Smooth muscle cell (in vitro differentiated cells): Measurements from ENCODE around the gene GNAQ. TPM values are rescaled to one million over a fixed set of nuclear protein-coding genes. Genes with fewer than 3 reads are reported as not detected.

Experiments used
- DNase-seq: peaks from one replicate; lab custom pipeline; 2025; ENCODE audit not compliant: unreplicated experiment; lab: John Stamatoyannopoulos, UW
- H2AFZ ChIP-seq: fragments of 200-600 bp; sonication (generic); 2 replicates; pipeline ENCODE4 v1.6.0; 2016; ENCODE audit warnings: antibody characterized with exemption, low read depth, mild to moderate bottlenecking
- H3F3A ChIP-seq: fragments of 200-600 bp; sonication (generic); 2 replicates; pipeline ENCODE4 v1.6.0; 2017; ENCODE audit warnings: antibody characterized with exemption, low read depth
- H3K27ac ChIP-seq: fragments of 200-600 bp; sonication (generic); 2 replicates; pipeline ENCODE4 v1.5.1; 2016; ENCODE audit warnings: low read depth, mild to moderate bottlenecking
- H3K27me3 ChIP-seq: fragments of 200-600 bp; sonication (generic); 2 replicates; pipeline ENCODE4 v1.6.1; 2016; ENCODE audit warnings: low read depth, mild to moderate bottlenecking
- H3K36me3 ChIP-seq: fragments of 200-600 bp; sonication (generic); 2 replicates; pipeline ENCODE4 v1.5.1; 2016; ENCODE audit warnings: low read depth
- H3K4me1 ChIP-seq: fragments of 200-600 bp; sonication (generic); 2 replicates; pipeline ENCODE4 v1.5.1; 2016; ENCODE audit warnings: low read depth
- H3K4me2 ChIP-seq: fragments of 200-600 bp; sonication (generic); 2 replicates; pipeline ENCODE4 v1.6.0; 2016; ENCODE audit warnings: mild to moderate bottlenecking
- H3K4me3 ChIP-seq: fragments of 200-600 bp; sonication (generic); 2 replicates; pipeline ENCODE4 v1.5.1; 2016; ENCODE audit warnings: mild to moderate bottlenecking
- H3K79me2 ChIP-seq: fragments of 200-600 bp; sonication (generic); 2 replicates; pipeline ENCODE4 v1.6.0; 2016; ENCODE audit warnings: low read depth, mild to moderate bottlenecking
- H3K9ac ChIP-seq: fragments of 200-600 bp; sonication (generic); 2 replicates; pipeline ENCODE4 v1.6.0; 2016; ENCODE audit warnings: low read depth
- H3K9me3 ChIP-seq: fragments of 200-600 bp; sonication (generic); replicated peaks from 2 replicates; pipeline ENCODE4 v1.5.1; 2016; ENCODE audit warnings: low read depth
- H4K20me1 ChIP-seq: fragments of 200-600 bp; sonication (generic); 2 replicates; pipeline ENCODE4 v1.6.0; 2016; ENCODE audit warnings: low read depth
- CTCF ChIP-seq: fragments of 200-600 bp; sonication (generic); IDR thresholded peaks from 2 replicates; pipeline ENCODE4 v1.5.1; 2017; ENCODE audit warnings: borderline replicate concordance, mild to moderate bottlenecking, antibody characterized with exemption; ENCODE audit not compliant: insufficient read depth, poor library complexity, severe bottlenecking
- WGBS: methylation state at CpG from one replicate; pipeline ENCODE4 v1.1.7; 2016; ENCODE audit warnings: low lambda C conversion rate; 5-methylcytosine and 5-hydroxymethylcytosine counted together
- polyA plus RNA-seq: library from polyadenylated mRNA; unstranded; fragments of >200 nt; fragmentation: Nextera tagmentation; extraction: Ambion mirVana; gene quantifications from 2 replicates; pipeline ENCODE4 v1.2.1, GENCODE V29; 2016
- total RNA-seq: library from RNA; depleted of rRNA; stranded (reverse); fragments of >200 nt; gene quantifications from 2 replicates; pipeline ENCODE4 v1.2.3, GENCODE V29; 2014

GNAQ gene
- total and polyA plus RNA-seq, 2 experiments from 2014 or later = 12.5 to 41.4 TPM

- Histone ChIP-seq H3K4me2 (no peak overlapping the region), H3K27ac (no peak overlapping the region), H3K9me3 (no peaks in the 10 kb centered on the region), H3K4me3 (no peak overlapping the region), H3K27me3 (no peaks in the 10 kb centered on the region), H2AFZ (no peak overlapping the region), H3K9ac (no peak overlapping the region), H3K36me3 (no peaks in the 10 kb centered on the region), H3K4me1 (peaks cover 7% of the 10 kb centered on the region), H4K20me1 (peaks cover 100% of the 10 kb centered on the region), H3F3A (peaks cover 21% of the 10 kb centered on the region), H3K79me2 (peaks cover 97% of the 10 kb centered on the region)
- TF ChIP-seq CTCF = no peak
- 91% methylated on average over 2 of the region's 2 CpGs for WGBS
- DNase-seq = no peak
Observed at GRCh38 chr9:78000221-78000620, 31.4 kb downstream of the GNAQ start.

GRCh38 chr9:77999231-77999631 is 32.4 kb downstream of the GNAQ start:
- DNase-seq = no peak
- H3K9ac ChIP-seq = no peak overlapping the region
- 63% methylated on average over 2 of the region's 2 CpGs for WGBS

GRCh38 chr9:77997611-77998284 is 33.9 kb downstream of the GNAQ start:
- no peak for DNase-seq
- H3K36me3 ChIP-seq = no peaks in the 10 kb centered on the region
- H3K27me3 ChIP-seq = no peaks in the 10 kb centered on the region
- 93% methylated on average over 16 of the region's 16 CpGs for WGBS
- no peak overlapping the region for H3K9ac ChIP-seq
- peaks cover 89% of the 10 kb centered on the region for H4K20me1 ChIP-seq
- H3K4me1 ChIP-seq = peaks cover 4% of the 10 kb centered on the region
- no peaks in the 10 kb centered on the region for H3K9me3 ChIP-seq
- no peak overlapping the region for H3K27ac ChIP-seq
- H3K4me3 ChIP-seq = no peak overlapping the region
- H3K79me2 ChIP-seq = peaks cover 95% of the 10 kb centered on the region
- H2AFZ ChIP-seq = no peak overlapping the region
- no peak for TF ChIP-seq CTCF
- no peak overlapping the region for H3K4me2 ChIP-seq
- H3F3A ChIP-seq = peaks cover 15% of the 10 kb centered on the region

More at GRCh38 chr9:77999231-77999631, 32.4 kb downstream of the GNAQ start:
- peaks cover 97% of the 10 kb centered on the region for H4K20me1 ChIP-seq
- H3K4me1 ChIP-seq = peaks cover 7% of the 10 kb centered on the region
- peaks cover 21% of the 10 kb centered on the region for H3F3A ChIP-seq
- H3K9me3 ChIP-seq = no peaks in the 10 kb centered on the region
- H3K79me2 ChIP-seq = peaks cover 95% of the 10 kb centered on the region
- H3K4me2 ChIP-seq = peak overlapping the region; percentile 31
- no peaks in the 10 kb centered on the region for H3K27me3 ChIP-seq
- TF ChIP-seq CTCF = no peak
- no peak overlapping the region for H2AFZ ChIP-seq
- H3K27ac ChIP-seq = no peak overlapping the region
- no peak overlapping the region for H3K4me3 ChIP-seq
- no peaks in the 10 kb centered on the region for H3K36me3 ChIP-seq

- H3K27me3 ChIP-seq = no peaks in the 10 kb centered on the region
- no peak overlapping the region for H3K27ac ChIP-seq
- H3K79me2 ChIP-seq = peaks cover 95% of the 10 kb centered on the region
Observed at GRCh38 chr9:77996696-77997095, 34.9 kb downstream of the GNAQ start.

More at GRCh38 chr9:77996696-77997095, 34.9 kb downstream of the GNAQ start:
- no peak overlapping the region for H3K4me3 ChIP-seq
- peaks cover 89% of the 10 kb centered on the region for H4K20me1 ChIP-seq
- H3K9ac ChIP-seq = no peak overlapping the region
- no peak overlapping the region for H3K4me2 ChIP-seq
- H3K4me1 ChIP-seq = no peaks in the 10 kb centered on the region
- no peak for DNase-seq
- no peak overlapping the region for H2AFZ ChIP-seq
- H3F3A ChIP-seq = peaks cover 6% of the 10 kb centered on the region
- no peaks in the 10 kb centered on the region for H3K36me3 ChIP-seq
- no peaks in the 10 kb centered on the region for H3K9me3 ChIP-seq
- WGBS = 89% methylated on average over 2 of the region's 2 CpGs
- no peak for TF ChIP-seq CTCF
